GM12865 (cell line): ENCODE results near the gene MST1R.
A peak's percentile ranks its signal among the peaks of the same experiment; 100 is the strongest.
"Not testable (repeated sequence)": the region's sequence is repeated elsewhere in the genome, so short reads cannot be mapped to it uniquely, and the experiment has no call there.

Experiments
- DNase-seq: peaks from one replicate; pipeline ENCODE4 v3.0.0; 2010; ENCODE audit warnings: low read depth
- H3K4me3 ChIP-seq: 2 replicates; pipeline ENCODE4 v1.5.1; 2011; ENCODE audit warnings: mild to moderate bottlenecking, low read depth, low read length, control low read depth
- CTCF ChIP-seq: IDR thresholded peaks from 2 replicates; pipeline ENCODE4 v1.5.1; 2011; ENCODE audit warnings: low read length, control low read depth, low read depth, inconsistent platforms; ENCODE audit not compliant: insufficient read depth; ENCODE audit errors: missing control alignments

The MST1R gene

GRCh38 chr3:49903451-49904424, at the start of gene MST1R:
MST1R (minus strand) TSS chr3:49903873; CDS start chr3:49903609, 264 bp downstream.
- peak within 1 kb of the TSS; percentile 44 for H3K4me3 ChIP-seq
- peak; percentile 82 for DNase-seq
- TF ChIP-seq CTCF = no peak

- DNase-seq = no peak
- H3K4me3 ChIP-seq = no peak overlapping the region
- TF ChIP-seq CTCF = no peak
Observed at GRCh38 chr3:49952924-49953323, 49.3 kb upstream of the MST1R start.

GRCh38 chr3:49942651-49943050, 39.0 kb upstream of the MST1R start:
- no peak overlapping the region for H3K4me3 ChIP-seq
- TF ChIP-seq CTCF = no peak
- DNase-seq = peak; percentile 65

GRCh38 chr3:49940667-49941249, 37.1 kb upstream of the MST1R start:
- DNase-seq = peak; percentile 33
- H3K4me3 ChIP-seq = peak overlapping the region; percentile 79
- no peak for TF ChIP-seq CTCF

GRCh38 chr3:49939858-49940666, 36.4 kb upstream of the MST1R start, which contains the start of gene RBM6:
RBM6 (plus strand) TSS chr3:49940150; CDS start chr3:49962642, 22,492 bp downstream.
- no peak for TF ChIP-seq CTCF
- H3K4me3 ChIP-seq = peak within 1 kb of the TSS; percentile 79
- peak; percentile 99 for DNase-seq

GRCh38 chr3:49937090-49937489, 33.4 kb upstream of the MST1R start:
- no peak overlapping the region for H3K4me3 ChIP-seq
- no peak for DNase-seq
- no peak for TF ChIP-seq CTCF

- not testable (repeated sequence) for DNase-seq, H3K4me3 ChIP-seq
Observed at GRCh38 chr3:49932281-49932680, 28.6 kb upstream of the MST1R start.
